HCT116 (cell line): ENCODE data around the gene AK2. TPM values are rescaled to one million over a fixed set of nuclear protein-coding genes. Genes with fewer than 3 reads are reported as not detected.

Source experiments
- ATAC-seq: fragments of 200-7000 bp; cut with Tn5 transposase; 2 replicates; pipeline ENCODE4 v1.9.1; 2020; ENCODE audit warnings: mild to moderate bottlenecking, moderate library complexity
- BruUV-seq: library from RNA; stranded (reverse); fragments of 400-500 nt; replicated peaks from 2 replicates; lab custom pipeline; 2021; lab: Mats Ljungman, UMichigan
- CTCF ChIA-PET: fragments of 300-600 bp; sonication (Branson Sonifier 250); formaldehyde crosslinking; loops from one replicate; lab custom pipeline; 2021; ENCODE audit warnings: antibody characterized with exemption; lab: Charles Lee
- POLR2A ChIA-PET: fragments of 300-600, 350-600 bp; sonication (Branson Sonifier 250); formaldehyde crosslinking; loops from one replicate; lab custom pipeline; 2021; ENCODE audit warnings: antibody characterized with exemption; lab: Charles Lee
- RAD21 ChIA-PET, 2 experiments: fragments of 300-600 bp; sonication (Branson Sonifier 250); formaldehyde crosslinking; loops; one replicate each; lab custom pipeline; 2023; ENCODE audit warnings: low total read pairs in 2 of 2; ENCODE audit not compliant: uncharacterized antibody in 2 of 2, unreplicated experiment in 2 of 2, low non-redundant PET in 1 of 2; lab: Charles Lee
- DNase-seq: peaks from one replicate; pipeline ENCODE4 v3.0.0-alpha.2; 2010; ENCODE audit warnings: low read depth, low spot score
- H2AFZ ChIP-seq: fragments of 200-600 bp; shearing (Covaris generic), sonication (generic); 2 replicates; pipeline ENCODE4 v1.6.1; 2017; ENCODE audit warnings: low read depth, mixed run types, mixed read lengths, antibody characterized with exemption, low read length; ENCODE audit not compliant: poor library complexity, severe bottlenecking
- H3K27ac ChIP-seq: 2 replicates; pipeline ENCODE4 v1.5.1; 2012; ENCODE audit warnings: low read depth, low read length
- H3K27me3 ChIP-seq: fragments of 200-600 bp; sonication (generic); 2 replicates; pipeline ENCODE4 v1.6.1; 2016; ENCODE audit warnings: mixed run types, low read length, mixed read lengths; ENCODE audit not compliant: insufficient read depth
- H3K36me3 ChIP-seq, 2 experiments: fragments of 200-500 bp in 1 of 2; fragments of 200-600 bp in 1 of 2; sonication (Bioruptor generic) in 1 of 2; sonication (generic) in 1 of 2; 2 replicates each; pipeline versions ENCODE4 v1.5.1 to v1.6.1; 2014 to 2016; ENCODE audit warnings: low read length in 2 of 2, inconsistent platforms in 1 of 2, mixed read lengths in 1 of 2, mixed run types in 1 of 2; ENCODE audit not compliant: insufficient read depth in 2 of 2, control insufficient read depth in 1 of 2
- H3K4me1 ChIP-seq, 2 experiments: fragments of 200-600 bp in 1 of 2; sonication (generic) in 1 of 2; 2 replicates each; pipeline versions ENCODE4 v1.5.1 to v1.6.1; 2012 to 2017; ENCODE audit warnings: low read length in 2 of 2, inconsistent platforms in 1 of 2, mild to moderate bottlenecking in 1 of 2, mixed read lengths in 1 of 2, mixed run types in 1 of 2, moderate library complexity in 1 of 2; ENCODE audit not compliant: insufficient read depth in 2 of 2, control insufficient read depth in 1 of 2
- H3K4me2 ChIP-seq: fragments of 200-600 bp; sonication (generic); 2 replicates; pipeline ENCODE4 v1.6.1; 2017; ENCODE audit warnings: mixed run types, low read length, mixed read lengths
- H3K4me3 ChIP-seq, 2 experiments: fragments of 200-600 bp in 1 of 2; sonication (generic) in 1 of 2; replicated peaks in 1 of 2; 2 replicates each; pipeline ENCODE4 v1.5.1; 2011 to 2016; ENCODE audit warnings: low read length in 2 of 2, control low read depth in 1 of 2, low read depth in 1 of 2, mild to moderate bottlenecking in 1 of 2, mixed read lengths in 1 of 2, mixed run types in 1 of 2
- H3K79me2 ChIP-seq: fragments of 200-600 bp; sonication (generic); 2 replicates; pipeline ENCODE4 v1.6.1; 2017; ENCODE audit warnings: mild to moderate bottlenecking, mixed run types, low read length, moderate library complexity, mixed read lengths; ENCODE audit not compliant: insufficient read depth
- H3K9ac ChIP-seq: fragments of 200-600 bp; sonication (generic); 2 replicates; pipeline ENCODE4 v1.6.1; 2016; ENCODE audit warnings: low read length, mixed read lengths
- H3K9me2 ChIP-seq: fragments of 200-600 bp; sonication (generic), shearing (Covaris generic); 2 replicates; pipeline ENCODE4 v1.6.1; 2017; ENCODE audit warnings: mixed run types, mild to moderate bottlenecking, moderate library complexity; ENCODE audit not compliant: insufficient read depth
- H3K9me3 ChIP-seq, 2 experiments: fragments of 200-500 bp in 1 of 2; fragments of 200-600 bp in 1 of 2; sonication (Bioruptor generic) in 1 of 2; sonication (generic) in 1 of 2; 2 replicates each; pipeline ENCODE4 v1.6.1; 2014 to 2017; ENCODE audit warnings: low read length in 2 of 2, mixed read lengths in 2 of 2, inconsistent platforms in 1 of 2, low read depth in 1 of 2, mild to moderate bottlenecking in 1 of 2, mixed run types in 1 of 2, moderate library complexity in 1 of 2; ENCODE audit not compliant: control insufficient read depth in 1 of 2, insufficient read depth in 1 of 2
- H4K20me1 ChIP-seq: fragments of 200-600 bp; sonication (generic), shearing (Covaris generic); 2 replicates; pipeline ENCODE4 v1.6.1; 2017; ENCODE audit warnings: mixed run types, mild to moderate bottlenecking, moderate library complexity; ENCODE audit not compliant: insufficient read depth
- EZH2 ChIP-seq: fragments of 200-600 bp; sonication (generic); IDR thresholded peaks from 2 replicates; pipeline ENCODE4 v1.6.1; 2017; ENCODE audit warnings: antibody characterized with exemption, mixed run types
- FOSL1 ChIP-seq: IDR thresholded peaks from 2 replicates; pipeline ENCODE4 v1.6.1; 2012; ENCODE audit warnings: low read depth
- JUND ChIP-seq: IDR thresholded peaks from 2 replicates; pipeline ENCODE4 v1.6.1; 2012
- POLR2A ChIP-seq: IDR thresholded peaks from 2 replicates; pipeline ENCODE4 v1.7.0; 2011; ENCODE audit warnings: borderline replicate concordance; ENCODE audit not compliant: insufficient read depth, insufficient read length; ENCODE audit errors: extremely low read depth
- POLR2AphosphoS5 ChIP-seq: IDR thresholded peaks from 2 replicates; pipeline ENCODE4 v1.6.1; 2011; ENCODE audit warnings: mild to moderate bottlenecking, low read depth, low read length, moderate library complexity
- ZFX ChIP-seq: fragments of 450-650 bp; IDR thresholded peaks from 2 replicates; pipeline ENCODE4 v1.6.1; 2017
- ZNF274 ChIP-seq: fragments of 200-500 bp; sonication (Bioruptor generic); IDR thresholded peaks from 2 replicates; pipeline ENCODE4 v1.6.1; 2014; ENCODE audit warnings: mild to moderate bottlenecking, low read depth, low read length, inconsistent platforms
- intact Hi-C: fragments of 100-400 bp; cut with micrococcal nuclease; formaldehyde crosslinking; loops from 2 replicates; pipeline ENCODE4 v1.10.0; 2022
- total RNA-seq: library from RNA; stranded (reverse); gene quantifications from one replicate; pipeline ENCODE4 v1.2.1, GENCODE V29; 2021; ENCODE audit not compliant: unreplicated experiment
- TF ChIP-seq, protein P1 (sequence below): IDR thresholded peaks from 2 replicates; pipeline ENCODE4 v1.6.1; 2011; ENCODE audit warnings: mild to moderate bottlenecking, low read length, moderate library complexity; ENCODE audit not compliant: insufficient replicate concordance; ENCODE audit errors: extremely low read depth
- TF ChIP-seq, protein P2 (sequence below): IDR thresholded peaks from 2 replicates; pipeline ENCODE4 v1.6.1; 2012

The AK2 gene
- total RNA-seq, 1 experiment from 2014 or later, result 233 TPM

GRCh38 chr1:33014464-33015163 lies 22.1 kb downstream of the AK2 start (continued):
- TF ChIP-seq, protein P1, sequence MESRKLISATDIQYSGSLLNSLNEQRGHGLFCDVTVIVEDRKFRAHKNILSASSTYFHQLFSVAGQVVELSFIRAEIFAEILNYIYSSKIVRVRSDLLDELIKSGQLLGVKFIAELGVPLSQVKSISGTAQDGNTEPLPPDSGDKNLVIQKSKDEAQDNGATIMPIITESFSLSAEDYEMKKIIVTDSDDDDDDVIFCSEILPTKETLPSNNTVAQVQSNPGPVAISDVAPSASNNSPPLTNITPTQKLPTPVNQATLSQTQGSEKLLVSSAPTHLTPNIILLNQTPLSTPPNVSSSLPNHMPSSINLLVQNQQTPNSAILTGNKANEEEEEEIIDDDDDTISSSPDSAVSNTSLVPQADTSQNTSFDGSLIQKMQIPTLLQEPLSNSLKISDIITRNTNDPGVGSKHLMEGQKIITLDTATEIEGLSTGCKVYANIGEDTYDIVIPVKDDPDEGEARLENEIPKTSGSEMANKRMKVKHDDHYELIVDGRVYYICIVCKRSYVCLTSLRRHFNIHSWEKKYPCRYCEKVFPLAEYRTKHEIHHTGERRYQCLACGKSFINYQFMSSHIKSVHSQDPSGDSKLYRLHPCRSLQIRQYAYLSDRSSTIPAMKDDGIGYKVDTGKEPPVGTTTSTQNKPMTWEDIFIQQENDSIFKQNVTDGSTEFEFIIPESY, result no peak
- TF ChIP-seq ZNF274 (no peak), ZFX (no peak), JUND (no peak), EZH2 (no peak)
- TF ChIP-seq, protein P2, sequence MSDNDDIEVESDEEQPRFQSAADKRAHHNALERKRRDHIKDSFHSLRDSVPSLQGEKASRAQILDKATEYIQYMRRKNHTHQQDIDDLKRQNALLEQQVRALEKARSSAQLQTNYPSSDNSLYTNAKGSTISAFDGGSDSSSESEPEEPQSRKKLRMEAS, result no peak

- TF ChIP-seq POLR2A (no peak), POLR2AphosphoS5 (no peak), FOSL1 (no peak)
- CTCF ChIA-PET, result no interaction called here
- ATAC-seq (no peak), DNase-seq (no peak)
- Histone ChIP-seq H3K79me2 (peaks cover 11% of the 10 kb centered on the region; the same call in 1 of the 2 replicates), H3K27ac (no peak overlapping the region), H4K20me1 (no peaks in the 10 kb centered on the region), H3K9ac (no peak overlapping the region), H3K4me3 (no peak overlapping the region), H3K9me3 (no peaks in the 10 kb centered on the region), H3K36me3 (peaks cover 61 to 70% of the 10 kb centered on the region in 2 experiments), H3K27me3 (no peaks in the 10 kb centered on the region), H3K4me2 (no peak overlapping the region), H2AFZ (no peak overlapping the region), H3K9me2 (no peaks in the 10 kb centered on the region), H3K4me1 (0 out of 4 replicates have a peak, but pooled peaks cover 0 to 4% of the 10 kb centered on the region in 2 experiments)
- intact Hi-C loops, result no loop called here
- BruUV-seq, result no TSS peak
- RAD21 ChIA-PET, result no interaction called here
- POLR2A ChIA-PET, result no interaction called here
Measured at GRCh38 chr1:33013791-33014190, 22.9 kb downstream of the AK2 start.
